CD14-positive monocyte (primary cell): ENCODE data around the gene IQUB. TPM values are rescaled to one million over a fixed set of nuclear protein-coding genes. Genes with fewer than 3 reads are reported as not detected.
"Not testable (repeated sequence)": the region's sequence is repeated elsewhere in the genome, so short reads cannot be mapped to it uniquely, and the experiment has no call there.

Source experiments
- DNase-seq, 3 donors: peaks; one replicate each; pipeline ENCODE4 v3.0.0-alpha.2; 2011 to 2022
- H2AFZ ChIP-seq: 2 replicates; pipeline ENCODE4 v1.6.0; 2012; ENCODE audit warnings: mild to moderate bottlenecking, low read depth, low read length, inconsistent platforms; ENCODE audit not compliant: insufficient read depth, poor library complexity, severe bottlenecking
- H3K27ac ChIP-seq, 2 donors: 1 replicate in 1 of 2; 2 replicates in 1 of 2; pipeline ENCODE4 v1.5.1; 2012 to 2013; ENCODE audit warnings: low read length in 2 of 2, control low read depth in 1 of 2, inconsistent platforms in 1 of 2, low read depth in 1 of 2, mild to moderate bottlenecking in 1 of 2
- H3K27me3 ChIP-seq, 2 donors: one replicate each; pipeline versions ENCODE4 v1.6.0 to v1.6.1; 2011 to 2013; ENCODE audit warnings: low read length in 2 of 2; ENCODE audit not compliant: control insufficient read depth in 2 of 2, insufficient read depth in 2 of 2
- H3K36me3 ChIP-seq, 2 donors: replicated peaks in 1 of 2; 1 replicate in 1 of 2; 2 replicates in 1 of 2; pipeline versions ENCODE4 v1.5.1 to v1.6.1; 2012 to 2013; ENCODE audit warnings: low read length in 2 of 2, control low read depth in 1 of 2, inconsistent platforms in 1 of 2, mild to moderate bottlenecking in 1 of 2; ENCODE audit not compliant: insufficient read depth in 2 of 2, control insufficient read depth in 1 of 2
- H3K4me1 ChIP-seq, 2 donors: 1 replicate in 1 of 2; 2 replicates in 1 of 2; pipeline versions ENCODE4 v1.5.1 to v1.6.1; 2012 to 2013; ENCODE audit warnings: low read length in 2 of 2, control low read depth in 1 of 2, inconsistent platforms in 1 of 2, mild to moderate bottlenecking in 1 of 2, moderate library complexity in 1 of 2; ENCODE audit not compliant: insufficient read depth in 2 of 2, control insufficient read depth in 1 of 2
- H3K4me2 ChIP-seq: replicated peaks from 2 replicates; pipeline ENCODE3; 2012; ENCODE audit warnings: low read length, moderate library complexity, mild to moderate bottlenecking; ENCODE audit not compliant: poor library complexity, severe bottlenecking; ENCODE audit errors: extremely low read depth
- H3K4me3 ChIP-seq, 3 experiments: fragments of 200-600 bp in 1 of 3; sonication (generic) in 1 of 3; replicated peaks in 1 of 3; 1 replicate in 2 of 3; 2 replicates in 1 of 3; pipeline ENCODE4 v1.5.1; 2011 to 2013; ENCODE audit warnings: low read length in 3 of 3, mild to moderate bottlenecking in 3 of 3, control low read depth in 2 of 3, low read depth in 2 of 3, inconsistent platforms in 1 of 3, moderate library complexity in 1 of 3
- H3K79me2 ChIP-seq: 2 replicates; pipeline ENCODE4 v1.6.0; 2012; ENCODE audit warnings: mild to moderate bottlenecking, control low read depth, inconsistent platforms, low read length, moderate library complexity; ENCODE audit not compliant: insufficient read depth
- H3K9ac ChIP-seq: 2 replicates; pipeline ENCODE4 v1.6.0; 2017; ENCODE audit warnings: low read length, mild to moderate bottlenecking; ENCODE audit not compliant: insufficient read depth, poor library complexity, severe bottlenecking
- H3K9me3 ChIP-seq, 2 donors: replicated peaks in 1 of 2; 1 replicate in 1 of 2; 2 replicates in 1 of 2; pipeline versions ENCODE4 v1.5.1 to v1.6.1; 2012 to 2013; ENCODE audit warnings: low read length in 2 of 2, control low read depth in 1 of 2; ENCODE audit not compliant: control insufficient read depth in 1 of 2, insufficient read depth in 1 of 2
- H4K20me1 ChIP-seq: 2 replicates; pipeline ENCODE4 v1.6.0; 2012; ENCODE audit warnings: mild to moderate bottlenecking, low read length, control low read depth, moderate library complexity; ENCODE audit not compliant: insufficient read depth
- H3K27ac Mint-ChIP-seq, 7 donors: one replicate each; pipeline ENCODE4 v1.8.0; 2020; ENCODE audit warnings: mild to moderate bottlenecking in 7 of 7, mixed read lengths in 7 of 7, moderate library complexity in 6 of 7, inconsistent platforms in 2 of 7
- H3K27me3 Mint-ChIP-seq, 3 donors: one replicate each; pipeline ENCODE4 v1.8.0; 2021 to 2022; ENCODE audit warnings: low read depth in 3 of 3, mild to moderate bottlenecking in 3 of 3, mixed read lengths in 3 of 3, moderate library complexity in 3 of 3, inconsistent platforms in 1 of 3
- H3K36me3 Mint-ChIP-seq, 2 donors: one replicate each; pipeline ENCODE4 v1.8.0; 2020; ENCODE audit warnings: mixed read lengths in 2 of 2, inconsistent platforms in 1 of 2, mild to moderate bottlenecking in 1 of 2
- H3K4me1 Mint-ChIP-seq: one replicate; pipeline ENCODE4 v1.8.0; 2020; ENCODE audit warnings: mild to moderate bottlenecking, mixed read lengths
- H3K4me3 Mint-ChIP-seq, 2 donors: one replicate each; pipeline ENCODE4 v1.8.0; 2020; ENCODE audit warnings: mild to moderate bottlenecking in 2 of 2, mixed read lengths in 2 of 2, moderate library complexity in 1 of 2
- H3K9me3 Mint-ChIP-seq, 7 donors: one replicate each; pipeline ENCODE4 v1.8.0; 2020 to 2022; ENCODE audit warnings: mixed read lengths in 7 of 7, mild to moderate bottlenecking in 6 of 7, moderate library complexity in 6 of 7, inconsistent platforms in 2 of 7
- CTCF ChIP-seq: fragments of 200-600 bp; IDR thresholded peaks from one replicate; pipeline ENCODE4 v1.8.0; 2022; ENCODE audit warnings: antibody characterized with exemption, mild to moderate bottlenecking
- WGBS: methylation state at CpG from one replicate; pipeline ENCODE4 v1.1.5; 2013; ENCODE audit warnings: missing lambda C conversion rate; ENCODE audit not compliant: insufficient coverage; 5-methylcytosine and 5-hydroxymethylcytosine counted together
- intact Hi-C, 2 donors: fragments of 100-400 bp; cut with micrococcal nuclease; formaldehyde crosslinking; loops; one replicate each; pipeline versions ENCODE4 v1.15.0 to v1.15.1; 2023
- polyA plus RNA-seq, 3 donors: library from polyadenylated mRNA; depleted of rRNA in 1 of 3; unstranded in 2 of 3; stranded (reverse) in 1 of 3; fragments of 300-500 nt in 2 of 3; fragments of >200 nt in 1 of 3; fragmentation: Illumina TruSeq in 2 of 3; gene quantifications; 1 replicate in 2 of 3; 2 replicates in 1 of 3; pipeline ENCODE4 v1.2.3, GENCODE V29; 2012 to 2021

Gene IQUB
- polyA plus RNA-seq, 3 donors: 0.07 TPM; not detected in 2

- Histone ChIP-seq H3K4me3 (no peak overlapping the region), H3K4me1 (no peaks in the 10 kb centered on the region), H3K4me2 (no peak overlapping the region), H4K20me1 (no peaks in the 10 kb centered on the region), H3K9ac (no peak overlapping the region), H2AFZ (no peak overlapping the region), H3K36me3 (no peaks in the 10 kb centered on the region), H3K27me3 (no peaks in the 10 kb centered on the region), H3K79me2 (no peaks in the 10 kb centered on the region), H3K9me3 (no peaks in the 10 kb centered on the region), H3K27ac (no peak overlapping the region)
- no peak overlapping the region for H3K27ac Mint-ChIP-seq
- intact Hi-C loops: no loop called here
- no peak overlapping the region for H3K4me3 Mint-ChIP-seq
- DNase-seq: no peak
- no peaks in the 10 kb centered on the region for H3K36me3 Mint-ChIP-seq
- H3K4me1 Mint-ChIP-seq: no peaks in the 10 kb centered on the region
- TF ChIP-seq CTCF: no peak
- WGBS: no CpG with 5 or more reads among the region's 2 CpGs
- H3K27me3 Mint-ChIP-seq: peaks cover 0 to 3% (median 0%) of the 10 kb centered on the region in 3 donors
- H3K9me3 Mint-ChIP-seq: peaks cover 0 to 1% (median 0%) of the 10 kb centered on the region in 7 donors
Observed at GRCh38 chr7:123484199-123484598, 50.2 kb downstream of the IQUB start.

- Histone ChIP-seq H4K20me1 (no peaks in the 10 kb centered on the region), H3K9ac (no peak overlapping the region), H2AFZ (no peak overlapping the region), H3K4me1 (no peaks in the 10 kb centered on the region), H3K4me2 (no peak overlapping the region), H3K9me3 (no peaks in the 10 kb centered on the region), H3K27me3 (no peaks in the 10 kb centered on the region), H3K79me2 (no peaks in the 10 kb centered on the region), H3K27ac (no peak overlapping the region), H3K36me3 (no peaks in the 10 kb centered on the region), H3K4me3 (no peak overlapping the region)
- DNase-seq: no peak
- H3K36me3 Mint-ChIP-seq: no peaks in the 10 kb centered on the region
- peaks cover 0 to 6% (median 2%) of the 10 kb centered on the region in 7 donors for H3K9me3 Mint-ChIP-seq
- H3K4me1 Mint-ChIP-seq: no peaks in the 10 kb centered on the region
- no peak overlapping the region for H3K27ac Mint-ChIP-seq
- no peak for TF ChIP-seq CTCF
- WGBS: 95% methylated on average over 2 of the region's 3 CpGs
- peaks cover 0 to 1% (median 0%) of the 10 kb centered on the region in 3 donors for H3K27me3 Mint-ChIP-seq
- intact Hi-C loops: no loop called here
- H3K4me3 Mint-ChIP-seq: no peak overlapping the region
Observed at GRCh38 chr7:123480107-123480506, 54.3 kb downstream of the IQUB start.

- H3K79me2 ChIP-seq, H3K4me1 Mint-ChIP-seq, DNase-seq, H2AFZ ChIP-seq, H3K4me3 Mint-ChIP-seq, H3K27ac ChIP-seq, H3K9ac ChIP-seq, H3K36me3 Mint-ChIP-seq, intact Hi-C loops, H3K9me3 Mint-ChIP-seq, H4K20me1 ChIP-seq, H3K36me3 ChIP-seq, H3K4me2 ChIP-seq, H3K4me3 ChIP-seq, H3K27ac Mint-ChIP-seq, H3K27me3 ChIP-seq, H3K4me1 ChIP-seq, H3K9me3 ChIP-seq, H3K27me3 Mint-ChIP-seq: not testable (repeated sequence)
- WGBS: no CpG with 5 or more reads among the region's 1 CpG
Observed at GRCh38 chr7:123478056-123478455, 56.3 kb downstream of the IQUB start.
